Stimulated activated CD8-positive, alpha-beta memory T cell treated with anti-CD3 and anti-CD28 coated beads, Interleukin-4, amount 100 ng/mL, for 1 hour (primary cell): ENCODE measurements around the gene OR10H3.
"Not testable (repeated sequence)": the region's sequence is repeated elsewhere in the genome, so short reads cannot be mapped to it uniquely, and the experiment has no call there.

Experiments used
- DNase-seq, 2 donors: peaks; one replicate each; pipeline ENCODE4 v3.0.0-alpha.2; 2020; ENCODE audit warnings: low read depth in 2 of 2, low spot score in 1 of 2

OR10H3 gene

DNA sequence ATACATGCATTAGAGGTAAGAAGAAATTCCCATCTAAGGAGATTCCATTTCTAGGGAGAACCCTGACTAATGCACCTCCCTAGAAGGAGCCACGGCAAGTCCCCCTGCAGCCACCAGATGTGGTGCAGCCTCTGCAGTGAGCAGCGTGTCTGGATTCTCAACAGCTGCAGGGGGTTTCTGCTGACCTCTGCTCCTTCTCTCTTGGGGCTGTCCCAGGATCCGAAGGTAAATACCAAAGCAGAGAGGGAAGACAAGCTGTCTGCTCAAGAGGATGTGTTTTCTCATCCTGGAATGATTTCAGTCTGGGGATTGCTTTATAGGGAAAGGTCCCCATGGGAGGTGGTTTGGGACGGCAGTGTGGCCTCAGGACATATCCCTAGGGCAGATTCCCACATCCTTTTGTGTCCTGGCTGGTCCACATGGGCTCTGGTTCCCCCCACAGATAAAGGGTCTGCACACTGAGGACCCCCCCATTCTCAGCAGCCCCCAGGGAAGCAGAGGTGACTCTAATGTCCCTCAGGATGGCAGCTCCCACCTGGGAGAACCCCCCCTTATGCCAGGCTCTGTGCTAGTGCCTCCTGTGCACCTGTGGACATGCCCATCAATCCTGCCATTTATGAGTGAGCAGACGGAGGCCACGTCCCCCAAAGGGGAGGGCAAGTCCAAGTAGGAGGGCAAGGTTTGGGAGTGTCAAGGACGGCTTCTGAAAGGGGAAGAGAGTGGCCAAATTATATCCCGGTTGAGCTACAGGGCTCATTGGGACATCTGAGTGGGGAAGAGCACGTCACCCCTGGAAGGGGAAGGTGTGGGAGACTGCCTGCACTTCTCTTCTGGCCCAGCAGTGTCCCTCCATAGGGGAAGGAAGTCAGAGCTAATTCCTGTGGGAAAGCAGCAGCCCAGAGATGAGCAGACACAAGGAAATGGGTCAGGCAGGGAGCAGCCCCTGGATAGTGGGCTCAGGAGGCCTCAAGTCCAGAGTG, 39.5 kb downstream of the OR10H3 start:
- DNase-seq, result no peak

DNA sequence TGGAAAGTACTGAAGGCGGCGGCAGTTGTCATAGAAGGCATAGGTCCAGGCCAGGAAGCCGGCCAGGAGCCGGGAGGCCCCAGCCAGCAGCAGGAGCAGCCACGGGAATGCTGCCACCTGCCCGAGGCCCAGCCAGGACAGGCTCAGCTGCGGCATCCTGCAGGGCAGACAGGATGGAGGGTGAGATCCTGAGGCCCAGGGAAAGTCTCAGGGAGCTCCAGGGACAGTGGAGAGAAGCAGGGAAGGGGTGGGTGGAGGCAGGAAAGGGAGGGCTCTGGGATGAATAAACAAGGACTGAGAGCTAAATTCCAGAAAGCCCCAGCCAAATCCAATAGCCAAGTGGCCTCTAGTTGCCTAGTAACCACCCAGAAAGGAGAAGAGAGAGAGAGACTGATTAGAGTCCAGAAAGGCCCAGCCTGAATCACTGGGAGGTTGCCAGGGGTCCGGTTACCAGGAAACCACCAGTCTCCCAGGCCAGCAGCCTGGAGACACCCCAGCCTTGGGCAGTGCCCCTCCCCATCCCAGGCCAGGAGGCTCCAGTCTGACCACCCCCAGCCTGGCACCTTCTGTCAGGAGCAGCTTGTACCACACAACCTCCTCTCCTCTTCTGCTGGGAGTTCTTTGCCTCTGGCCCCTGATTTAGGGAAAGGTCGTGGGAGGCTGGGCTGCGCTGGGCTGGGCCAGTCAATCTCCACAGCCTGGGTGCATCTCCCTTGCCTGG, 42.1 kb downstream of the OR10H3 start:
- DNase-seq, result no peak

DNA sequence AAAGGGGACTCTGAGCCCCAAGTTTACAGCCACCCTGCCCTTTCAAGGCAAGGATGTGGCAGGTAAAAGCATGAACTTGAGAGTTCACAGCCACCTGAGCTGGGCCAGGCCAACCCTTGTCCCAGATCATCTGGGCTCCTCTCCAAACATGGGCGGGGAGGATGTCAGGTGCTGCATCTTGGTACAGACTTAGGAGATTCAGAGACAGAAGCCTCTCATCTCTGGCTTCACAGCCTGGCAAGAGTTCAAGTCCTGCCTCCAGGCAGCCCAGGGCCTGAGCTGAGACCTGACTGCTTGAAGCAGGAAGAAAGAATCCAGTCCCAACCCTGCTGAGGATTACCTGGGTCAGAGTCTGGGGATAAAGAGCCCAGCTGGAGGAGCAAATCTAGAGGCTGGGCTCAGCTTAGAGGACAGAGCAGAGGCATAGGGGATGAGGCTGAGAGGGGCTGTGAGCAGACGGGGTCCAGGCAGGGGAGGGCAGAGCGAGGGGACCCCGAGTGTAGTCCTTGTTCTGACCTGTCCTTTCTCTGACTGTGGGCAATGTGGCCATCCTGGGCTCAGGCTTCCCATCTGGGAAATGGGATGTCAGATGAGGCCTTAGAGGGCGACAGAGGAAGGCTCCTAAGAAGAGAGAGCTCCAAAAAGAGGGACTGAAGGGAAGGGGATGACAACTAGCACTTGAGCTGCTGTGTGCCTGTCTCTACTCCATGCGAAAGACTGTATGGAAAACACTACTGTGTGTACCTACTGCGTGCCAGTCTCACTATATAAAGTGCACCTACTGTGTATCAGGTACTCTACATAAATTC, 43.0 kb downstream of the OR10H3 start:
- no peak for DNase-seq

DNA sequence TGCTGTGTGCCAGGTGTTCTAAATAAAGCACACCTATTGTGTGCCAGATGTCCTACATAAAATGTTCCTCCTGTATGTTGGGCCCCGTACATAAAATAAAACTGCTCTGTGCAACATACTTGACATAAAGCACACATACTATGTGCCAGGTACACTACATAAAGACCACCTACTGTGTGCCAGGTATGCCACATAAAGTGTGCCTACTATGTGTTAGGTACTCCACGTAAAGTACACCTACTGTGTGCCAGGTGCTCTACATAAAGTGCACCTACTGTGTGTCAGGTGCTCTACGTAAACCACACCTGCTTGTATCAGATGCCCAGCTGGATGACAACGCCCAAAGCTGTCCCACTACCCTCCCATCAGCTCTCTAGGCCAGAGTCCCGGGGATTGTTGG, 43.9 kb downstream of the OR10H3 start:
- DNase-seq, result no peak

DNA sequence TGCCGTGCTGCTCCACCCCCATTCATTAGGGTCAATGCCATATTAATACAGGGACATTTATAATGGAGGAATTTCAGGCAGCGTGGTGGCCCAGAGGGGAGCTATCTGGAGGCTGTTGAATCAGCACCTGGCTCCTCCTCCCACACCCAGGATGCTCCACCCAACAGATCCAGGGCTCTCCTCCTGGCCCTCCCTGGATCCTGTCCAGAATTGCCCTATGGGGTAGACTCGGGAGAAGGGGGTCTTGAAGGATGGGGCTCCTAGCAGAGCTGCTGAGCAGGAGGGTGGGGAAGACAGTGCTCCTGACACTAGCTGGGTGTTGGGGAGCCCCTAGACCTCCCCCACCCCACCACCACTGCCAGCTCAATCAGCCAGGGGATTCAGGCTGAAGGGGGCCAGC, 44.4 kb downstream of the OR10H3 start:
- DNase-seq, result no peak

DNA sequence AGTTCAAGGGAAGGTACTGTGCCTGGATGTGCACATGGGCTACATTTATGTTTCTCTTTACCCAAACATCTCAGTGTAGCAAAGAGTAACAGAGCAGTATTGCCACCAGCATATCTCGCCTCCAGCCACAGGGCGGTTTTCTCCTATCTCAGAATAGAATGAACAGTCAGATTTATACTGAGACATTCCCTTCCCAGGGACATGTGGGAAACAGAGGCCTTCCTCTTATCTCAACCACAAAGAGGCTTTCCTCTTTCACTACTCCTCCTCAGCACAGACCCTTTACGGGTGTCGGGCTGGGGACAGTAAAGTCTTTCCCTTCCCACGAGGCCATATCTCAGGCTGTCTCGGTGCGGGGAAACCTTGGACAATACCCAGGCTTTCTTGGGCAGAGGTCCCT, 45.1 kb downstream of the OR10H3 start:
- not testable (repeated sequence) for DNase-seq

DNA sequence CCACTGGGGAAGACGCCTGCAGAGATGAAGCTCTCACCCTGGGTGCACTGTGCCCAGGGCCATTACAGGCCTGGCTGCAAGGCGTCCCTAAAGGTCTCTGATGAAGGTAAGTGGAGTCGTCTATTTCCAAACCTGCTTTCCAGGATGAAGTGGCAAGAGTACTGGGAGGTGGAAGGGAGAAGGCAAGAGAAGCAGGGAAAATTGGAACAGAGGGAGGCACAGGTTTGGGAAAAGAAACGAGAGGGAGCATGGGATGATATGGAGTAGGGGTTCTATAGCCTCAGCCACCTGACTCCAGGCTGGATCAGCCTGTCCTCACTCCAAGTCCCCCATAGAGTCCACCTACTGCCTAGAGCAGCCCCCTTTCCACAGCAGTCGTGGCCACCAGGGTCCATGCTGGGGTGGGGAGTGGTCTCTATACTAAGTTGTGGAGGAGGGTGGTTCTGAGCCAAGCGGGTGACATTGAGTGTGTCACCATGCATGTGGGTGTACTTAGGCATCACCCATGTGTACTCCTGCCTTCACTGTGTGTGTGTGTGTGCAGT, 49.9 kb downstream of the OR10H3 start, which contains the start of gene OR10H5:
Gene OR10H5, plus strand, starts transcription at position 51 of the 545 bp plus-strand sequence. CDS start 6,388 bp downstream, outside the sequence.
- DNase-seq, result no peak

DNA sequence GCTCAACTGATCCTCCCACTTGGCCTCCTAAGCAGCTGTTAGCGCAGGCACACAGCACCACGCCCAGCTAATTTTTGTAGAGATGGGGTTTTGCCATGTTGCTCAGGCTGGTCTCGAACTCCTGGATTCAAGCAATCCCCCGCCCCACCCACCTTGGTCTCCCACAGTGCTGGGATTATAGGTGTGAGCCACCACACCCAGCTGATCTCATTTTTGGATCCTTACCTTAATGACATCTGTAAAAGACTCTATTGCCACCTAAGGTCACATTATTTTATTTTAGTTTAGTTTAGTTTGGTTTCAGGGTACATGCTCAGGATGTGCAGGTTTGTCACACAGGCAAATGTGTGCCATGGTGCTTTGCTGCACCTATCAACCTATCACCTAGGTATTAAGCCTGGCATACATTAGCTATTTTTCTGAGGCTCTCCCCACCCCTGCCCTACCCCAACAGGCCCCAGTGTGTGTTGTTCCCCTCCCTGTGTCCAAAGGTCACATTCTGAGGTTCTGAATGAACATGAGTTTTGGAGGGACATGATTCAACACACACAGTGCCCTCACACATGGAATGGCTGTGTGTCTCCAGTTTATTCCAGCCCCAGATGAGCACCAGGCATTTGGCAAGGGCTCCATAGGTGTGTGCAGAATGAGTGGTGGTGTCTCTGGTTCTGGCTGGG, 50.9 kb downstream of the OR10H3 start:
- DNase-seq, result no peak

DNA sequence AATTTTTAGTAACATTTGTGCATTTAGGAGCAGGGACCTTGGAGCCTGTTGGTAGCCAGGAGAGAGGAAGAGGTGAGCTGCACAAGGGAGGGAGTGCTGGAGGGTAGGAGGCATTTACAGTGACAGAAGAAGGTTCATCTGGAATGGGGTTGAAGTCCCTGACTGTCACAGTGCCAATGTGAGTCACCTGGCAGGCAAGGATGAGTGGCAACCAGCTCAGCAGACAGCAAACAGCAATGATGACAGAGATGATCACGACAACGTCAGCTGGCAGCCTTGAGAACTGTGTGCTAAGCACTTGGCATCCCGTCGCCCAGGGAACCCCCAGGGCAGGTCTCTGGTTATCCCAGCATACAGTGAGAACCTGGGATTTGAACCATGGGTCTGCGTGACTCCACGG, 52.3 kb downstream of the OR10H3 start:
- no peak for DNase-seq
